Measurements from ENCODE around the gene AKNA. TPM values are rescaled to one million over a fixed set of nuclear protein-coding genes. Genes with fewer than 3 reads are reported as not detected.

Gene AKNA
- total RNA-seq, 4 donors from 2014 or later = 34.8 to 63.2 (median 48.6) TPM

DNA sequence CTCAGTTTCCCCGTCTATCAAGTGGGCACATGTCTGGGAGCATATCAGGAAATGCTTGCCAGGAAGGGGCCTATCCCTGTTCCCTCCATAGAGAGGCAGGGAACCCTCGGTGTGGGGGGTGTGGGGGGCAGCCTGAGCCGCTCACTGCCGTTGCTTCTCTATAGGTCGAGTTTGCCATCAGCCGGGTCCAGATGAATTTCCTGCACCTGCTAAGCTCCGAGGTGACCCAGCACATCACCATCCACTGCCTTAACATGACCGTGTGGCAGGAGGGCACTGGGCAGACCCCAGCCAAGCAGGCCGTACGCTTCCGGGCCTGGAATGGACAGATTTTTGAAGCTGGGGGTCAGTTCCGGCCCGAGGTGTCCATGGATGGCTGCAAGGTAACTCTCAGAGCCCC is 78.7 kb downstream of the AKNA start:
- Histone ChIP-seq H3K27ac (no peak overlapping the region), H3K4me3 (no peak overlapping the region), H3K27me3 (no peaks in the 10 kb centered on the region), H3K36me3 (no peaks in the 10 kb centered on the region), H3K9me3 (no peaks in the 10 kb centered on the region), H3K4me1 (no peaks in the 10 kb centered on the region)
- in situ Hi-C loops (cut with MboI; ENCODE audit: low pct_ligation_motif_present in 1 of 4, low pct_unique_long_range_greater_than_20kb in 1 of 4, low sequenced_read_pairs in 3 of 4) = no loop called here
- DNase-seq = no peak
- TF ChIP-seq, protein P1, sequence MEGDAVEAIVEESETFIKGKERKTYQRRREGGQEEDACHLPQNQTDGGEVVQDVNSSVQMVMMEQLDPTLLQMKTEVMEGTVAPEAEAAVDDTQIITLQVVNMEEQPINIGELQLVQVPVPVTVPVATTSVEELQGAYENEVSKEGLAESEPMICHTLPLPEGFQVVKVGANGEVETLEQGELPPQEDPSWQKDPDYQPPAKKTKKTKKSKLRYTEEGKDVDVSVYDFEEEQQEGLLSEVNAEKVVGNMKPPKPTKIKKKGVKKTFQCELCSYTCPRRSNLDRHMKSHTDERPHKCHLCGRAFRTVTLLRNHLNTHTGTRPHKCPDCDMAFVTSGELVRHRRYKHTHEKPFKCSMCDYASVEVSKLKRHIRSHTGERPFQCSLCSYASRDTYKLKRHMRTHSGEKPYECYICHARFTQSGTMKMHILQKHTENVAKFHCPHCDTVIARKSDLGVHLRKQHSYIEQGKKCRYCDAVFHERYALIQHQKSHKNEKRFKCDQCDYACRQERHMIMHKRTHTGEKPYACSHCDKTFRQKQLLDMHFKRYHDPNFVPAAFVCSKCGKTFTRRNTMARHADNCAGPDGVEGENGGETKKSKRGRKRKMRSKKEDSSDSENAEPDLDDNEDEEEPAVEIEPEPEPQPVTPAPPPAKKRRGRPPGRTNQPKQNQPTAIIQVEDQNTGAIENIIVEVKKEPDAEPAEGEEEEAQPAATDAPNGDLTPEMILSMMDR (IDR thresholded peaks at IDR 0.05) = no peak
- TF ChIP-seq POLR2AphosphoS5 (IDR thresholded peaks at IDR 0.05) = no peak
- no peak for TF ChIP-seq POLR2A (IDR thresholded peaks at IDR 0.05)
- TF ChIP-seq EP300 (IDR thresholded peaks at IDR 0.05; ENCODE audit: low read depth) = no peak
- intact Hi-C loops (cut with DNase I; ENCODE audit: low total_unique reads) = no loop called here
- 80 to 92% methylated on average over 1 to 13 of the region's 13 CpGs for WGBS, 2 donors (ENCODE audit: low coverage in 1 of 2)

DNA sequence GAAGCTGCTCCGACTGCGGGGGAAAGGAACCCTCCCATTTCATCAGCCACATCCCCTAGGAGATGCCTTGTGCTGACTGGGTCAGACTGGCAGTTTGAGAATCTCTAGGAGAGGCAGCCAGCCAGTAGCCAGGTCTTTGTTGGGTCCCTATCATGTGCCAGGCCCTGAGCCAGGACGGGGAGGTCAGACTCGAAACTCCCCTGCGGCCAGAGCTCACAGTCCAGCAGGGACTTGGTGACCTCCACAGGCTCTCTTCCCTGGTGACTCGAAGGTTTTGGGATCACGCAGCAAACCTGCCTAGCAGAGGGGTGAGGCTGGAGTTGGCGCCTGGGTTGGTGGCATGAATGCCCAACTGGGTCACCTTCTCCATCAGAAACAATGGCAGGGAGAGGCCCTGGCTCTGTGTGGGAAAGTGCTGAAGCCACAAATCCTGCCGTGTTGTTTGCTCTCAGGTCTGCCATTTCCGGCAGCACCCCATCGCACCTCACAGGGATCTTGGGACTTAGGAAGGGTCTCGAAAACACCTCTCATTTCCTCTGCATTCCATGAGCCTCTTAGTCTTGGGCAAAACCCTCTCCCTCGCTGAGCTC is 79.3 kb downstream of the AKNA start:
- WGBS, 2 donors (ENCODE audit: low coverage in 1 of 2) = 88% methylated on average over 13 of the region's 13 CpGs; no CpG with 5 or more reads in 1 of the 2 donors
- no peak for DNase-seq
- Histone ChIP-seq H3K27me3 (no peaks in the 10 kb centered on the region), H3K9me3 (no peaks in the 10 kb centered on the region), H3K36me3 (no peaks in the 10 kb centered on the region), H3K4me3 (no peak overlapping the region), H3K27ac (no peak overlapping the region), H3K4me1 (no peaks in the 10 kb centered on the region)
- intact Hi-C loops (cut with DNase I; ENCODE audit: low total_unique reads) = no loop called here
- TF ChIP-seq POLR2A (IDR thresholded peaks at IDR 0.05) = no peak
- TF ChIP-seq, protein P1 (IDR thresholded peaks at IDR 0.05) = no peak
- TF ChIP-seq EP300 (IDR thresholded peaks at IDR 0.05; ENCODE audit: low read depth) = no peak
- TF ChIP-seq POLR2AphosphoS5 (IDR thresholded peaks at IDR 0.05) = no peak
- in situ Hi-C loops (cut with MboI; ENCODE audit: low pct_ligation_motif_present in 1 of 4, low pct_unique_long_range_greater_than_20kb in 1 of 4, low sequenced_read_pairs in 3 of 4) = no loop called here

DNA sequence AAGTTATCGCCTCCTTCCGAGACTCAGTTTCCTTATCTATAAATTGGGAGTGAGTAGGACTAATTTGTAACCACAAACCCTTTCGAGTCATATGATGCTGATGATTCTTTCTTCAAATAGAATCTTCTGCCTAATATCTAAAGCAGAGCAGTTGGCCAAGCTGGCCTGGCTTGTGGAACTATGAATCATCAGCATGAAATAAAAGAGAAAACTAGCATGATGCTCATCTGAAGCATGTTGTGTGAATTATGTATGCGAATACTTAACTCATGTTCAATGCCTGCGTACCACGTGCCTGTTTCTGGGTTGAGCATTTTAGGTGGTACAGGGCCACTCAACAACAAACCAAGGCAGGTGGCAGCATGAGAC is 79.9 kb downstream of the AKNA start:
- H3K4me3 ChIP-seq = no peak overlapping the region
- no peak overlapping the region for H3K27ac ChIP-seq
- no peaks in the 10 kb centered on the region for H3K4me1 ChIP-seq
- no peaks in the 10 kb centered on the region for H3K27me3 ChIP-seq
- TF ChIP-seq EP300 (IDR thresholded peaks at IDR 0.05; ENCODE audit: low read depth) = no peak
- no peak for TF ChIP-seq POLR2AphosphoS5 (IDR thresholded peaks at IDR 0.05)
- TF ChIP-seq, protein P1 (IDR thresholded peaks at IDR 0.05) = no peak
- no peak for TF ChIP-seq POLR2A (IDR thresholded peaks at IDR 0.05)
- H3K36me3 ChIP-seq = no peaks in the 10 kb centered on the region
- 84 to 100% methylated on average over 2 to 6 of the region's 6 CpGs for WGBS, 2 donors (ENCODE audit: low coverage in 1 of 2)
- in situ Hi-C loops (cut with MboI; ENCODE audit: low pct_ligation_motif_present in 1 of 4, low pct_unique_long_range_greater_than_20kb in 1 of 4, low sequenced_read_pairs in 3 of 4) = no loop called here
- intact Hi-C loops (cut with DNase I; ENCODE audit: low total_unique reads) = no loop called here
- H3K9me3 ChIP-seq = no peaks in the 10 kb centered on the region
- no peak for DNase-seq

DNA sequence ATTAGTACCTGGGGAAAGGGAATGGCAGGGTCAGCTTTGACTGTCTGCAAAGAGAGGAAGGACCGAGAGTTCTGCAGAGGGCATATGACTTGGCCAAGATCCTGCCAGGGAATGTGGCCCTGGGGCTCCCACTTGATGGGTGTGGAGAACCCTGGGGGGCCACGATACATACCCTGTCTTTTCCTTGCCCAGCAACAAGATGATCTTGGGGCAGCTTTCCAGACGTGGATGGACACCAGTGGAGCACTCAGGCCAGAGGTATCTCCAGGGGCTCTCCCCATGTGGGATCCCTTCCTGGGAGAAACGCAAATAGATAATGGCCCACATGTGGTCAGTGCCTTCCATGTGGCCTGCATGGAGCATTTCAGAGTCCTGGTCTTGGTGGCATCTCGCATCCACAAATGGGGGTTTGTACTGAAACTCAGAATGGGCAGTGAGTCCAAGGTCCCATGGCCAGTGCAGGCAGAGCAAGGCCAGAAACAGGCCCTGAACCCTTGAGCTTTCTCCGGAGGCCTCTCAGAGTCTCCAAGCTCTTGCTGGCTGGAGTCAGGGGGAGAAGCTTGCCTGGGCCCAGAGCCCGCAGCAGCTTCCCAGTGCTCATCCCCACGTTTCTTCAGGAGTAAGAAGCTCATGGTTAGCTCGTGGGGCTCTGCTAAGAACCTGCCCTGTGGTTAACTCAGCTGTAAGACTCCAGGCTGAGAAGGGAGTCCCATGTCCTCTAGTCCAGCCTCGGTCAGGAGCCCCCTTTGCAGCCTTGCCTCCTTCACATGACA is 83.2 kb downstream of the AKNA start:
- in situ Hi-C loops (cut with MboI; ENCODE audit: low pct_ligation_motif_present in 1 of 4, low pct_unique_long_range_greater_than_20kb in 1 of 4, low sequenced_read_pairs in 3 of 4) = no loop called here
- WGBS, 2 donors (ENCODE audit: low coverage in 1 of 2) = 80 to 85% methylated on average over 1 to 9 of the region's 10 CpGs
- intact Hi-C loops (cut with DNase I; ENCODE audit: low total_unique reads) = no loop called here
- Histone ChIP-seq H3K4me1 (no peaks in the 10 kb centered on the region), H3K4me3 (no peak overlapping the region), H3K27me3 (no peaks in the 10 kb centered on the region), H3K36me3 (no peaks in the 10 kb centered on the region), H3K27ac (no peak overlapping the region), H3K9me3 (no peaks in the 10 kb centered on the region)
- DNase-seq = peak; percentile 6
- TF ChIP-seq, protein P1 (IDR thresholded peaks at IDR 0.05) = no peak
- TF ChIP-seq EP300 (IDR thresholded peaks at IDR 0.05; ENCODE audit: low read depth) = no peak
- no peak for TF ChIP-seq POLR2A (IDR thresholded peaks at IDR 0.05)
- no peak for TF ChIP-seq POLR2AphosphoS5 (IDR thresholded peaks at IDR 0.05)
